ENCODE results near the gene ERCC4.
A peak's percentile ranks its signal among the peaks of the same experiment; 100 is the strongest.
"Not testable (repeated sequence)": the region's sequence is repeated elsewhere in the genome, so short reads cannot be mapped to it uniquely, and the experiment has no call there.

Gene ERCC4

DNA sequence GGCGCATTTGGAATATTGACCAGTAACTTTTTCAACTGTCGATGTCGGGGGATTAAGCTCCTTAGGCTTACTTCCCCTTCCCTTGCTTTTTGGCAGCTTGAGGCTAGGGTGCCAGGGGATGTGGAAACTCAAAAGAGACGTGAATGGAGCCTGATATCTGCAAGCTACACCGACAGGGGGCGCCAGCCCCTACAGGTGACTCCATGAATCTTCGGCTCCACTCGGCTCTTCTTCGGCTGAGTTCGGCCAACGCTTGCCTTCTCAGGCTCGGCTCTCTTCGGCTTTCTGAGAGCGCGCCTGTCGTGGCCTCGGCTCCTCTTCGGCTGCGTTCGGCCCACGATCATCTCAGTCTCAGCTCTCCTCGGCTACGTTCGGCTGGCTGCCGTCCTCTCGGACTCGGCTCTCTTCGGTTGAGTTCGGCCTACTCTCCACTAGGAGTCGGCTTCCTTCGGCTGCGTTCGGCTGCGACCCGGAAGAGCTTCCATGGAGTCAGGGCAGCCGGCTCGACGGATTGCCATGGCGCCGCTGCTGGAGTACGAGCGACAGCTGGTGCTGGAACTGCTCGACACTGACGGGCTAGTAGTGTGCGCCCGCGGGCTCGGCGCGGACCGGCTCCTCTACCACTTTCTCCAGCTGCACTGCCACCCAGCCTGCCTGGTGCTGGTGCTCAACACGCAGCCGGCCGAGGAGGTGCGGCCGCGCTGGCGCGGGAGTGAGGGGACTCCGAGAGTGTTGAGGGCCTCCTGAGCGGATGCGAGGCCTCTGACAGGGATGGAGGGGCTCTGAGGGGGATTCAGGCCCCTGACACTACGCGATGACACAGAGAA lies at the start of gene ERCC4:
TSS of gene ERCC4 (plus strand) at position 472 of the 827 bp plus-strand sequence. CDS start at position 484, 12 bp downstream.
- peak; percentile 96 for DNase-seq (ENCODE audit: low read depth)

DNA sequence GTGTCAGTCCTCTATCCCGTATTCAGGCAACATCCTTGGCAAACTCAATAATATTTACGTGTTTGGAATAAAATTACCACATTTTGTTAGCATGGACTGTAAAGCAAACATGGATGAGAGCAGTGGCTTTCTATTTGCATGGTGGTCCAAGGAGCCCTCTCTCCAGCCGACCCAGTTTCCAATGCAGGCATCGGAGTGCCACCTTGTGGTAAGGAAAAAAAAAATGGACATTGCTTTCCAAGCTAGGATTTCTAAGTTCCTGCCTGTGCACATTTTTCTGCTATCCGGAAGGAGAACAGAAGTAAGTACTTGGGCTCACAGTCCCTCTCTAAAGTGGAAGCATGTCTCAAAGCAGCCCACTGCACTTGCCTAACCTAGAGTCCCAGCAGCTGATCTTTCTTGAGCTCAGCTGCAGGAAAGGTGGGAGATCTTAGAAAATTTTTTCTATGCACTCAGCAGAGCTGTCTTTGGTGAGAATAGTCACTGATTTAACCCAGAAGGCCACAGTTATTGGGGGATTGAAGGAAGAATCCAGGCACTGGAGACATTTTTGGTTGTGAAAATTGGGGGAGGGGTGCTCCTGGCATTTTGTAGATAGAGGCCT lies 46.0 kb upstream of the ERCC4 start:
- DNase-seq (ENCODE audit: low read depth): no peak

DNA sequence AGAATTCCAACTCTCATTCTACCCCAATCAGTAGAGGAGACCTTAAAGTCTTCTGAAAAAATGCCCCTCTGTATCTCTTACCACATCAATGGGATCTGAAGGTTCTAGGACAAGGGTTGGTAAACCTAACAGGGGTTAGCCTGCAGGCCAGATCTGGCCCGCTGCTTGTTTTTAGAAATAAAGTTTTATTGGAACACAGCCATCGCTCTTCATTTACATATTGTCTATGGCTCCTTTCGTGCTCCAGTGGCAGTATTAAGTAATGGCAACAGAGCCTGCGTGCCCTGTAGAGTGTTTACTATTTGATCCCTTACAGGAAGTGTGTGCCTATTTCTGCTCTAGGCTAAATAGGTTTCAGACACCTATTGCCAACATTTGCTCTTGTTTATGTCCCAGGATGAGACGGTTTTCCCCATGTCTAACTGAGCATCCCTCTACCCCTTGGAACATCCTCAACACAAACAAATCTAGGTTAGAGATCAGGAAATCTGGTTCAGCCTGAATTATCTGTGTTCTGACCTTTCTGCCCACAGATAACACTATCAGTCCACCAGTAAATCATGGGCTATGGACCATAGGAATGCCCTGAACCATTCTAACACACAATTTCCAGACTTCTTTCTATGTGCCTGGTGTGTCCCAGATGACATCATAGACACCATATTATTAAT lies 44.2 kb upstream of the ERCC4 start:
- no peak for DNase-seq (ENCODE audit: low read depth)

DNA sequence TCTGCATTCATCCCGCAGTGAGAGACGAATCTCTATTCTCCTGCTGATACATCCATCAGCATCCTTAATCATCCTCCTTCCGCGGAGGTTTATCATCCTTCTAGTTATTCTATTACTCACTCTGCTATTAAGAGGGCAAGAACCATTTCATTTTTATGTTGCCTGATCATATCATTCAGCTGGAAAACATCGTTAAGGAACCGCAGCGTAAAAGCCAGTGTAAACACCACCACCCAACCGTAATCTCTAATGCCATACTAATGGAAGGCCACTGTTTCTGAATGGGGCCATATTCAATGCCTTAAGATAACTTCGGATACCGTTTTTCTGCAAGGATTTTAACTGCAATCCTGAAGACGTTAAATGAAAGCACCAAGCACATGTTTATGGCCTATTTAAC lies 36.7 kb upstream of the ERCC4 start:
- no peak for DNase-seq (ENCODE audit: low read depth)

DNA sequence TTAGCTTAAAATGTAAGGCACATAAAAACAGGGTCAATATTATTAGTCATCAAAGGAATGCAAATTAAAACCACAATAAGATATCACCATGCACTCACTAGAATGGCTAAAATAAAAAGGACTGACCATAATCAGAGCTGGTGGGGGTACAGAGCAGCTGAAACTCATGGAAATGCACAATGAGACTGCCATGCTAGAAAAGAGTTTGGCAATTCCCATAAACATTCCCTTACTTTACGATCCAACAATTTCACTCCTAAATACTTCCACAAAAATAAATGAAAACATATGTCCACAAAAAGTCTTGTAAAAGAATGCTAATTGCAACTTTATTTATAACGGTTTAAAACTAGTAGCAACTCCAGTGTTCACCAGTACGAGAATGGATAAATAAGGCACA lies 36.1 kb upstream of the ERCC4 start:
- no peak for DNase-seq (ENCODE audit: low read depth)

DNA sequence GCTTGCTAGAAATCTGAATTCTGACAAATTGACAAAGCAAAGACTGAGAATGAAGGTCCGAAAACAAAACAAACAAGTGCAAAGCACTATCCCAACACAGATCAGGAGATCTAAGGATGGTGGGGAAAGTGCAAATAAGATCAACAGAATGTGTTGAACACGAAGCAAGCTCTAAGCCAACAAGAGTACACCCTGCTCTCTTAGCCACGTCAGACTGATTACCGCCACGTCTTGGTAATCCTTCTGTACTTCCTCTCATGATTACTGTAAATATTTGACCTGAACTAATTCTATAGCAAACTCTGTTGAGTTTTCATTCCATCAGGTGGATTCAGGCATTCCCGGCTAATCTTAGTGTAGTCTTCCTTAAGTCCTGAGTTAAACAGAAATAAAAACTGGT lies 34.3 kb upstream of the ERCC4 start:
- no peak for DNase-seq (ENCODE audit: low read depth)

DNA sequence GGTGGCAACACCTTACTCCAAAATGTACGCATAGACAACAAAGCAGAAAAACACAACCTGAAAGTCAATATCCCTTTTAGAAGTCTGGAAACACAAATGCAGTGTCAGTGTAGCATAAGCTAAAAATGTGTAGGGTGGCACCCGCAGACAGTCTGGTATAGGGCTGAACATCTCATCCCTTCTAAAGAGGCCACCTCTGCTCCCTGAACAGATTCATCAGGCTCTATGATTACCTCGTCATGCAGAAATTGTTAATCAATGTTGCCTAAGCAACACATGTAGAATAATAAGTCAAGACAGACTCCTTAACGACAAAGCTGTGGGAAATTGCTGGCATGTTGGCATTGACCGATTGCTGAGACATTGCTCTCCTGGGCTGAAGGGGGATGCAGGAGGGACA lies 33.3 kb upstream of the ERCC4 start:
- DNase-seq (ENCODE audit: low read depth): no peak

DNA sequence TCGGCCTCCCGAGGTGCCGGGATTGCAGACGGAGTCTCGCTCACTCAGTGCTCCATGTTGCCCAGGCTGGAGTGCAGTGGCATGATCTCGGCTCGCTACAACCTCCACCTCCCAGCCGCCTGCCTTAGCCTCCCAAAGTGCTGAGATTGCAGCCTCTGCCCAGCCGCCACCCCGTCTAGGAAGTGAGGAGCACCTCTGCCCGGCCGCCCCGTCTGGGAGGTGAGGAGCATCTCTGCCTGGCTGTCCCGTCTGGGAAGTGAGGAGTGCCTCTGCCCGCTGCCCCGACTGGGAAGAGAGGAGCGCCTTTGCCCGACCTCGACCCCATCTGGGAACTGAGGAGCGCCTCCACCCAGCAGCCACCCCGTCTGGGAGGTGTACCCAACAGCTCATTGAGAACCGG lies 30.6 kb upstream of the ERCC4 start:
- DNase-seq (ENCODE audit: low read depth): not testable (repeated sequence)

DNA sequence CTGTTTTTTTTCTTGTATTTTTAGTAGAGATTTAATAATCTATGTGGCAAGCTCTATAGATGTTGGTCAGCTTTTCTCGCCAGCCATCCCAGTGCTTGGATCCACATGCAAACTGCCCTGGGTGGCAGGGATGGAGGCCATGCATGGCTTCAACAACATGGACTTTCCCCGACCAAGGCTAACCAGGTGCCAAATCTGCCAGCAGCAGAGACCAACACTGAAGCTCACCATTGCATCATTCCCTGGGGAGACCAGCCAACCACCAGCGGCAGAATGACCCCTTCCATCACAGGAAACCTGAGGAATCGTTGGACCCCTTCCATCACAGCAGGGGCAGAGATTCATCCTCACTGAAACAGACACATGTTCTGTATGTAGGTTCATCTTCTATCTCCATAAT lies 27.7 kb upstream of the ERCC4 start:
- DNase-seq (ENCODE audit: low read depth): no peak

DNA sequence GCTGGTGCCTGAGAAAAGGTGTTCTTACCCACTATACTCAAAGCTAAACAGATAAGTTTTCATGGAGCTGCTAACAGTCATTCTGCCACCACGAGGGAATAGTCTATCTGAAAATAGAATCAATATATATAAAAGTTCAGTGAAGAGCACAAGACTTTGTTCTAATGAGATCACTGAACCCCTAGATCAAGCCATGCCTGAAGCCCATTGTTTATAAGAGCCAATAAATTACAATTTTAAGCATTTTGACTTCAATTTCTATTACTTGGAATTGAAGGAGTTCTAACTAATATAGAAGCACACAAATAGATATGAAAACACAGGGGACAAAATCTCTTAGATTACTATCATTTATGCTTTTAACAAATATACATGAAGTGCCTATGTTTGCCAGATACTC lies 24.4 kb upstream of the ERCC4 start:
- no peak for DNase-seq (ENCODE audit: low read depth)

DNA sequence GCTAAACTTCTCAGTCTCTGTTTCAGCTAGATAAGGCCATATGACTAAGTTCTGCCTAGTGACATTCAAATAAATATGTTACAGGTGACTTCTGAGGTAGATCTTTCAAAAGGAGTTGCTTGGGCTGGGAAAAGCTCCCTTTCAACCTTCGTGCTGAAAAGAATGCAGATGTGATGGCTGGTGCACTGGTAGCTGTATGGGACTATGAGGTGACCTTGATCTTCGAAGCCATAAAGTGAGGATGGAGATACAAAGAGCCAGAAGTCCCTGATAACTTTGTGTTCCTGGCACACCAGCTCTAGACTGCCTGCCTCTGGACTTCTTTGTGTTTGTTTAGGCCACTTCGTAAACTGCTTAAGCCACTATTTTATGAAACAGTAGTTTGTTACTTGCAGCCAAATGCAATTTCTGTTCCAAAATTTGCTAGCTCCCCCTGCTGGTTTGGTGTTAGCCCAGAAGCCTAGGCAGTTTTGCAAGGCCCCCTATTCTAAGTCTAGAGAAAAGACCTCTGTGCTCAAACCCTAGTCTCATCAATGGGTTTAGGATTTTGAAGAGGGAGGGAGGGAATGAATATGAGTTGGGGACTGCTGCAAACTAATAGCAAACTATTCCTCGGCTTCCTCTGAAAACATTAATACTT lies 23.3 kb upstream of the ERCC4 start:
- no peak for DNase-seq (ENCODE audit: low read depth)

DNA sequence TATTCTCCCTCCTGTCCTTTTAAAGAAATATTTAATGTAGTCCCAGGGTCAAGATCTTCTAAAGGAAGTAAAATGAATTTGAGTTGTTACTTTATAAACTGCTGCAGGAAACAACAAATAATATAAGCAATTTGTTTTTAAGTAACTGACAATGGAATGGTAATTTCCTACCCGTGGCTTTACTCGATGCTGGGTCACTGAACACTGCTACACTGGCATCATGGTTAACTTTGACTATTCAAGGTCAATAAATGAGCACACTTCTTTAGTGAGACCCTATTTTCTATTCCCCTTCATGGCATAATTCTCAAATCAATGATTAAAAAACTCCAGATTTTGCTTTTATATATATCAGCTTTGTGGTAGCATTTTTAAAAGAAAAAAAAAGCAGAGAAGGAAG lies 22.1 kb upstream of the ERCC4 start:
- DNase-seq (ENCODE audit: low read depth): no peak

DNA sequence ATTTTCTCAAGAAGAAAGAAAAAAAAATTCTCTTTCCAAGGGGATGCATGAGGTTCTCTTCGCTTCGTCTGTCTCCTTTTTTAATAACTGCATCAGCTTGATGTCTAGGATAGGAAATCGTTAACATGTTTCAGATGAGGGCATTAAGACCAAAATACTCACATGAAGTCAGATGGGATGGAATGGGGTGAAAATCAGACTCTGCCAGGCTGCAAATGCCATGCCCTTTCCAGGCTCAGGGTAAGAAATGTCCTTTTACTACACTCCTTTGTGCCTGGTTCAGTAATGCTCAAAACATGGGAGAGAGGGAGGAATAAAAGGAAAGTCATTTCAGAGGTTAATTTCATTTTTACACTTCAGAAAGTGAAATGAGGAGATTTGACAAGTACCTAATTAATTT lies 21.7 kb upstream of the ERCC4 start:
- no peak for DNase-seq (ENCODE audit: low read depth)

DNA sequence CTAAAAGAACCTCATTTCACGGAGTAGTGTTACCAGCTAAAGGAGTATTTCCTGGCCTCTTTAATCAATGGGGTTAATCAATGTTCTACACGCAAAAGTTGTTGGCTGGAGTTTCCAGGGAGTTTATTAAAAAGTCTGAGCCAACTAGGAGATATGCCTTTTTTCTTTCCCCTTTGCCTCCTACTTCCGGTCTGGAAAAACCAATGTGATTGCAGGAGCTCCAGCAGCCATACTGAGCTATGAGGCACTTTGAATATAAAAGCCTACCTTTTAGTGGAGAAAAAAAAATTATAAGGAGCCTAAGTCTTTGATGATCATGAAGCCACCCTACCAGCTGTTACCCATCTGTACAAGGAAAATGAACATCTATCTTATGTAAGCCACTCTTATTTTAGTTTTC lies 17.9 kb upstream of the ERCC4 start:
- DNase-seq (ENCODE audit: low read depth): no peak

DNA sequence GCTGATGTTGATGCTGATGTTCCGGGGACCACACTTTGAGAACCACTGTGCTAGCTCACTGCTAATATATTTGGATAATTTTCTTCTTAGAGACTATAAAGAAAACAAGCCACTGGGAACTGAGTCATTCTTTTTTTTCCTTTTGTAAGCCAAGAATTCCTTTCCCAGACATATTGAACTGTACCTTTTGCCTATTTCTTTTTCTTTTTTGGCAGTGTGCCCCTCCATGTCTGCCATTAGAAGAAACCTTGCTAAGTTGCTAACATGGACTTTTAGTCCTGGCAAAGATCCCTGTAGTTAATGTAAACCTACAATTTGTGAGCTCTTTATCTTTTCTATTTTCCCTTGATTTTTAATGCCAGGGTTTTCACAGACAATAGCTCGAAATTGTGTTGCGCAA lies 17.3 kb upstream of the ERCC4 start:
- no peak for DNase-seq (ENCODE audit: low read depth)

DNA sequence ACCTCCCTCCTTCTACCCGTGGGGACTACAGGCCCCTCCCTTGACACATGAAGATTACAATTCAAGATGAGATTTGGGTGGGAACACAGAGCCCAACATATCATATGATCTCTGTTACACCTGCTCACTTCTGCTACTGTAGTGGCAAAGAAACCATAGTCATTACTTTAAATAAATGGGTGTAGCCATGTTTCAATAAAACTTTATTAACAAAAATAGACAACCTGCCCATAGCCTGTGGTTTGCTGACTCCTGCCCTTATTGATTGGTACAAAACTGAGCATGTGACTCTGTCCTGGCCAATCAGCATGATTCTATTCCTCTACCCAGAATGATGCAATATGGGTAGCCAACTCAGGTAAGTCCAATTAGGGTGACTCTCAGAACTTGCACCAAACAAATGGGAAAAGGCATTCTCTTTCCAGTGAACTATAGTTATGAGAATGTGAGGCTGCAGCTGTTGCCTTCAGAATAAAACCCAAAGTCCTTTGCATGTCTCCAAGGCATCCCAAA lies 15.7 kb upstream of the ERCC4 start:
- no peak for DNase-seq (ENCODE audit: low read depth)

DNA sequence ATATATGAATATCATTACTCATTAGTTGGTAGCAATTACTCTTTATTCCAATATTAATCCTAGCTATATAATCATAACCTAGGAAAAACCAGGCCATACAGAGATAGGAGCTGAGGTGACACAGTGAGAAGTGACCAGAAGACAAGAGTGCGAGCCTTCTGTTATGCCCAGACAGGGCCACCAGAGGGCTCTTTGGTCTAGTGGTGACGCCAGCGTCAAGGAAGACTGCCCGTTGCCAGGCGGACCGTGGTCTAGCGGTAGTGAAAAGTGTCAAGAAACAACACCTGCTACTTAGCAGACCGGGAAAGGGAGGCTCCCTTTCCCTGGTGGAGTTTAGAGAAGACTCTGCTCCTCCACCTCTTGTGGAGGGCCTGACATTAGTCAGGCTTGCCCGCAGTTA lies 15.1 kb upstream of the ERCC4 start:
- DNase-seq (ENCODE audit: low read depth): not testable (repeated sequence)

DNA sequence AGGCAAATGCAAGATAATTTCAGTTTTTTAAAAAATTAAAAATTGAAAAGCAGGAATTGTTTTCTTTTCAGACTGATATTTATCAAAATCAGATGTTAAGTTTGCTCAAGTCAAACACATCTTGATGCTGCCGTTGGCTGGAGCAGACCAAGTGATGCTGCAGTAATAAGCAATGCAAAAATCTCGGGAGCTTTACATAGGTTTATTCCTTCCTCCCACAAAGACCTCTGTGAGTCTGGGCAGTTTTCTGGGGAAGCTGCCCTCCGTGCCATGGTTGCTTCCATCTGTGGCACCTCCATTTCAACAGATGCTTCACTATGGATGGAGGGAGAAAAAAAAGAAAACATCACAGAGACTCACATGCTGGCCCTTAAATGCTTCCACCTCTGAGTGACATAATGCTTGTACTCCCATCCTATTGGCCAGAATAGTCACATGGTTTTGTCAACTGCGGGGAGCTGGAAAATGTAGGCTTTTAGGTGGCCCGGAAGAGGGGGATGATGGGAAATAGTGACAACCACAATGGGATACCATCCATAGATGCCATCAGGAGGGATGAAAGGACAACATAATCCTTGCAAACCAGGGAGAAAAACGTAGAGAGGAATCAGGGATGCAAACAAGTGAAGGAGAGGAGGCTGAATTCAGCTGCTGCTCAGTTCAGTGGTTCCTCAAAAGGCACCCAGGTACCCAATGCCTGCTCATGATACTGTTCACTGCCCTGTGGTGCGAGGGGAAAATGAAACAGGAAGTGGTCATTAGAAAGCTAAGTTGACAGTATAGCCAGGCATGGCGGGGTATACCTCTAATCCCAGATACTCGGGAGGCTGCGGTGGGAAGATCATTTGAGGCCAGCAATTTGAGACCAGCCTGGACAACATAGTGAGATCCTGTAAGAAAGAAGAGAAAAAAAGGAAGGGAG lies 13.5 kb upstream of the ERCC4 start:
- no peak for DNase-seq (ENCODE audit: low read depth)

DNA sequence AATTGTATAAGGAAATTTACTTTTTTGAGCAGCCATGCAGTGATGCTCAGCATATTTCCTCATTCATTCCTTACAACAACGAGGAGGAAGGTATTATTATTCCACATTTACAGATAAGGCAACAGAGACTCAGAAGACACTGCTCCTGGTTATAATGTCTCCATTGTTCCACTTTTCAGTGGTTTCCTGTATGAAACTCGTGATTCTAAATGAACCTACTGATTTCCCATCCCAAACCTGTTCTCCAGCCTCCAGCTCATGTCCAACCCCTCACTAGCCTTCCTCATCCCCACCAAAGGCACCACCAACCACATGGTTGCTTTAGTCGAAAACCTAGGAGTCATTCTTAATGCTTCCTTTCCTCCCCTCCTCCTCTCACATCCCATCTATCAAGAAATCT lies 12.5 kb upstream of the ERCC4 start:
- DNase-seq (ENCODE audit: low read depth): no peak

DNA sequence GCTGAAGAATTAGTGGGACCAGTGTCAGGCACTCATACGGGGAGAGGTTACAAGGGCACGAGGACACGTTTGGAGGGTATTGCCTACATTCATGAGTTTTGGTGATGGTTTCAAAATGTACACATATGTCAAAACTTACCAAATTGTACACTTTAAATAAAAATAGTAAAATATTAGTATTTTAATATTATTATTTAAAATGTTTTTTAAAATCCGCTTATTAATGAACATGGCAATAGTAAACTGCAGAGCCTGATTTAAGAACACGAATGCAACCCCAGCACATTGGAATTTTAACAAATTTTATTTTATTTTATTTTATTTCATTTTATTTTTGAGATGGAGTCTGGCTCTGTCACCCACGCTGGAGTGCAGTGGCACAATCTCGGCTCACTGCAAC lies 10.9 kb upstream of the ERCC4 start:
- DNase-seq (ENCODE audit: low read depth): no peak

DNA sequence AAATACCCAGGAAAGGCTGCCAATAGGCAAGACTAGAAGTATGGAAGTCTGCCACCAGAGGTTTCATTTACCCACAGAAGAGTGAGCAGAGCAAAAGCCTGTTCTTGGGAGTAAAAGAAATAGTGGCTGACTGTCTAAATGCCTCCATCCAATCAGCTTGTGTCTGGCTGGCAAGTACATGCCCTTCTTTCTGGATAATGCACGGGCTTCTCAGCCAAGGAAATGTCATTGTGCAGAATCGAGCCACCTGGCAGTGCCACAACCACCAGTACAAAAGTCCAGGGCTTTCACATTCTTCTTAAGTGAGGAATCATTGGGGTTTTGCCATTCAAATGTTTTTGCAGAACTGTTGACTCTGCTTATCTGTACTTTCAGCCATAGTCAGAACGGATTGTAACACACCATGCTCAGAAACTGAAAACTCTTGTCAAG lies 10.1 kb upstream of the ERCC4 start:
- no peak for DNase-seq (ENCODE audit: low read depth)

Measured in stimulated activated CD8-positive, alpha-beta memory T cell treated with anti-CD3 and anti-CD28 coated beads, Interleukin-12 subunit alpha, Interleukin-12 subunit beta, amount 100 ng/mL, for 4 hours (primary cell).